Stimulated activated CD8-positive, alpha-beta memory T cell treated with anti-CD3 and anti-CD28 coated beads, Interleukin-12 subunit alpha, Interleukin-12 subunit beta, amount 100 ng/mL, for 1 hour (primary cell): ENCODE results near the gene OR2A25.
"Not testable (repeated sequence)": the region's sequence is repeated elsewhere in the genome, so short reads cannot be mapped to it uniquely, and the experiment has no call there.

Experiments used
- DNase-seq: peaks from one replicate; pipeline ENCODE4 v3.0.0-alpha.2; 2020; ENCODE audit warnings: low read depth

OR2A25 gene, protein sequence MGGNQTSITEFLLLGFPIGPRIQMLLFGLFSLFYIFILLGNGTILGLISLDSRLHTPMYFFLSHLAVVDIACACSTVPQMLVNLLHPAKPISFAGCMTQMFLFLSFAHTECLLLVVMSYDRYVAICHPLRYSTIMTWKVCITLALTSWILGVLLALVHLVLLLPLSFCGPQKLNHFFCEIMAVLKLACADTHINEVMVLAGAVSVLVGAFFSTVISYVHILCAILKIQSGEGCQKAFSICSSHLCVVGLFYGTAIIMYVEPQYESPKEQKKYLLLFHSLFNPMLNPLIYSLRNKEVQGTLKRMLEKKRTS

DNA sequence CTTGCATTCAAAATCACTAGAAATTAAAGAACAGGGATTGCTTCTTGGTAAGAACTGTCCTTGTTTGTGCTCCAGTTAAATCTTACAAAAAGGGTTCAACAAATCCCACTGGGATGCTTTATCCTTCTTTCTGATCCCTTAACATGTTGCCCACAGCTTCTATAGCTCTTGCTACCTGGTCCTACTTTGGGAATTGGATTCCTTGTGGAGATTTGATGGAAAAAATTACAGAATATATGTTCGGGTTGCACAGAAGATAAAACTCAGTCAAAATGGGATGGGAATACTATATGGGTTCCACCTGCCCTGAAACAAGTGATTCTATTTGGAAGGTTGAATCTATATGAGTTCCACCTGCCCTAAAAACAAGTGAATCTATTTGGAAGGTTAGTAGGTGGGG, at the start of gene OR2A25:
Gene OR2A25, plus strand, starts transcription at position 301 of the 400 bp plus-strand sequence. CDS start 4,409 bp downstream, outside the sequence.
- no peak for DNase-seq

DNA sequence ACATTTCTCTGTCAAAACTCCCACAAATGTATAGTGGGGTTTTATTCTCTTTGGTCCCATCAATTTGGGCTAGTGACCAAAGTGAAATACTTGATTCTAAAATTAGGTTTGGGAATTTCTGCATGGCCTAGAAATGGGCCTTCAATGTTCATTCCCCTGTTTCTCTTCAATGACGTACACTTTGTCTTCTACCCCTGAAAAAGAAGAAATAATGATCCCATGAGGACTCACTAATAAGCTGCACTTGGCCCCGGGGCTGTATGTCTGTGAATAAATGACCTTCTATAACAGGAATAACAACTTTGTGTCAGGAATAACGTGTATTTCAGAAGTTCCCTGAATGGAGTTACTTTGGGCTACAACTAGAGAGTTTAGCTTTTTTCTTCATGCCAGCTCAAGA, 49.3 kb upstream of the OR2A25 start:
- DNase-seq, result no peak

DNA sequence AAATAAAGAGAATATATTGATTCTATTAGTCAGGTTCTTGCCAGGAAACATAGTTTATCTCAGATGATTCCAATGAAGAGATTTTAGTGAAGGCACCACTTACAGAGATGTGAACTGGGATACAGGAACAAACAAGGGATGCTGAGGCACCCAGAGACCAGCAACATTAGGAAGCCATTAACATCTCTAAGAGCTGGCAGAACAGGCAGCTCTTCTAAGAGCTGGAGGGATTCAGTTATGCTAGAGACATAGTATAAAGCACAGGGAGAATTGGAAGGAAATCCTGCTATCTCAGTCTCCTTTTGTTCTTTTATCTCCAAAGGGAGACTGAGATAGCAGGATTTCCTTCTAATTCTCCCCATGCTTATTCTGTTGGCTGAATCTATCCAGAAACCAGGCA, 47.4 kb upstream of the OR2A25 start:
- DNase-seq, result no peak

- DNase-seq, result no peak
Measured at GRCh38 chr7:144023171-144023827, 46.3 kb upstream of the OR2A25 start.

DNA sequence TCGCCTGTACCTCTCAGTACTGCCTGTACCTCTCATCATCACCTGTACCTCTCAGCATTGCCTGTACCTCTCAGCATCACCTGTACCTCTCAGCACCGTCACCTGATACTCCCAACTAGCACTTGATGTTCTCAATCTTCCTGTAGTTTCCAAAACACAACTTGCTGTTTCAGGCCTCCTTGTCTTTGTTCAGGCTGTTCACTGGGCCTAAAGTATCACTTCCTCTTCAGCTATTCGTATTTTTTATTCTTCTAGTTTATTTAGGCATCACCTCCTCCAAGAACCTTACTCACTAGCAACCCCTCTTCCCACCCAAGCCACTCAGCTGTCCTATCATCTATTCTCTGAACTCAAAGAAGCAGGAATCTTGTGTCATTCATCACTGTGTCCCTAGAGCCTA, 45.4 kb upstream of the OR2A25 start:
- no peak for DNase-seq

- DNase-seq, result no peak
Measured at GRCh38 chr7:144026203-144026883, 43.3 kb upstream of the OR2A25 start.

GRCh38 chr7:144027070-144027469, 42.5 kb upstream of the OR2A25 start:
- DNase-seq, result no peak

DNA sequence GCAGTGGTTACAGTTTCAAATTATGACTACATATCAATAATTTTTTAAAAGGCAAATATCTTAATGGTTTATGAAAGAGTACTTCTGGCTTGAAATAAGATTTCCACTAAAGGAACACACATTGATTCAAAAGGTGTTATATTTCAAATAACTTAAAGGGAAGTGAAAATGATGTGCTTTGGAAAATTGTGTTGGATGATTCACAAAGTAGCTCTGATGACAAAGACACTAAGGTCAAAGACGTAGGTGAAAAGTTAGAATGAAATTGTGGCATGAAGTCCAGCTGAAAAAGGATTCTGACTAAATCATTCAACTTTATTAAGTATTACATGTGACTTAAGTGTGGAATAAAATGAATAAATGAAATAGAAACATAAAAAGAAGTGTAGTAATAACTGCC, 41.6 kb upstream of the OR2A25 start:
- no peak for DNase-seq

- no peak for DNase-seq
Measured at GRCh38 chr7:144028547-144028946, 41.1 kb upstream of the OR2A25 start.

GRCh38 chr7:144032516-144032915, 37.1 kb upstream of the OR2A25 start:
- no peak for DNase-seq

DNA sequence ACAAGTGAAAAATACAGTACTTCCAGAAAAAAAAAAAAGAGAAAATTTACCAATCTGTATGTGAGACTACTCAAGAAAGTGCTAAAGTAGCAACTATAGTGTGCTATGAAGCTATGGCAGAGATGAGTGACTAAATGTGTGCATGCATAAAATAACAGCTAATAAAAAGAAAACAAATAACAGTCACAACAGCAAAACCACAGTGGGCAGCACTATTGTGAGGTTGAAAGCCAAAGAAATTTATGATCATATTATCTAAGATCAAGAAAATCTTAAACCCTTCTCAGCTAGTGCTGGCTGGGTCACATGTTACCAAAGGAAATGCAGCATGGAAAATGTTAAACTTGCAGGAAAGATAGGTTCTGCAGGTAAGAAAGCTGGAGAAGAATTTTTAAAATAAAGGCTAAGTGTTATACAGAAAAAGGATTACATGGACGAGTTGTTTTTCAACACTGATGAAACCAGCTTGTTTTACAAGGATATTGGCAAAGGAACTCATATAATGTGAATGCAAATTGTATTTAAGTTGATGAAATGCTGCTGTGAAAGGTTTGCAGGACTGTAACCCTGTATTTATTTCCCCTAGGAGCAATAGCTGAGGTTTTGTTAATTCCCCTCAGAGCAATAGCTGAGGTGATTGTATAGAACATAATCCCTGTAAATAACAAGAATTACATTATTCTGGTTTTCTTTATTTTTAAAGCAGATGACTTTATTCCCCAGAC, 36.5 kb upstream of the OR2A25 start:
- DNase-seq, result no peak

DNA sequence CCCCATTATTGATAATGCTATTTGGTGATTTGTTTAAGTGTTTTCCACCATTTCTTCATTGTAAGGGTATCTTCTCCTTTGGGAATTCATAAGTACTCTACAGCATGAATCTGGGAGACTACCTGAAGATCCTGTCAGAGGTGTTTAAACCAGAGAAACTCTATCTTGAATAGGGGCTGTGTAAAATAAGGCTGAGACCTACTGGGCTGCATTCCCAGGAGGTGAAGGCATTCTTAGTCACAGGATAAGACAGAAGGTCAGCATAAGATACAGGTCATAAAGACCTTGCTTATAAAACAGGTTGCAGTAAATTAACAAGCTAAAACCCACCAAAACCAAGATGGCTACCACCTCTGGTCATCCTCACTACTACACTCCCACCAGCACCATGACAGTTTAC, 34.2 kb upstream of the OR2A25 start:
- DNase-seq, result no peak

GRCh38 chr7:144036302-144036885, 33.2 kb upstream of the OR2A25 start:
- no peak for DNase-seq

- no peak for DNase-seq
Measured at GRCh38 chr7:144037414-144038035, 32.1 kb upstream of the OR2A25 start.

- no peak for DNase-seq
Measured at GRCh38 chr7:144038887-144039286, 30.7 kb upstream of the OR2A25 start.

GRCh38 chr7:144048648-144049047, 21.0 kb upstream of the OR2A25 start, which contains the start of gene OR2A5:
TSS of gene OR2A5 (plus strand) at chr7:144048948. CDS start at chr7:144050402, 1,454 bp downstream.
- DNase-seq, result no peak

DNA sequence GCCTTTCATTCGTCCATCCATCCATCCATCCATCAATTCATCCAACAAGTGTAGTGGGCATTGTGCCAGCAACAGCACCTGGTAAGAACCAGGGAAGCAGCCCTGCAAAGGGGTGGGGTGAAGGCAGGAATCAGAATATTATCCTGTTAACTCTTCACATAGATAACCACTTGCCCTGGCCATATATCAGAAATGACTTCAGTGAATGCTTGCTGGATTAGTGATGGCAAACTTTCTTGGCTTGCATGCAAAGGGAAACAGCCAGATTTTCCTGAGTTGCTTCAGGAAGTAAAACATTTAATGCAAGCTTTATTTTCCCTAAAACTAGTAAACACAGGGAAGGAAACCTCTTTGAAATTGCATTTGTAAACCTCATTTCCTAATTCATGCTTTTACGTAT, 20.1 kb upstream of the OR2A25 start:
- DNase-seq, result no peak

DNA sequence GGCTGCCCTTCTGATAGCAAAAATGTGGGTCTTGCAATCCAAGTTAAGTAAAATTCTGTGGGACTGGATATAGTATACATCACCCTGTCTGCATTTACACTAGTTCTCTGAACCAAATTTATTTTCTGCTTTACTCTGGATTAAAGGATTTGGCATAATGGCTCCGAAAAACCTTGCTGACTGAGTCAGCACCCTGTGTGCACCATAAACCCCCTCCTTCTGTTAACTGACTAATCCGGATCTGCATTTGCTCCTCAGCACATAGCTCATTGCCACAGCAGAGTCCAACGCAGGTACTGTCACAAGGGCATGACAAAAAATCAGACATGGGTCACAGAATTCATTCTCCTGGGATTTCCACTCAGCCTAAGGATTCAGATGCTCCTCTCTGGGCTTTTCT, 19.5 kb upstream of the OR2A25 start:
- no peak for DNase-seq

DNA sequence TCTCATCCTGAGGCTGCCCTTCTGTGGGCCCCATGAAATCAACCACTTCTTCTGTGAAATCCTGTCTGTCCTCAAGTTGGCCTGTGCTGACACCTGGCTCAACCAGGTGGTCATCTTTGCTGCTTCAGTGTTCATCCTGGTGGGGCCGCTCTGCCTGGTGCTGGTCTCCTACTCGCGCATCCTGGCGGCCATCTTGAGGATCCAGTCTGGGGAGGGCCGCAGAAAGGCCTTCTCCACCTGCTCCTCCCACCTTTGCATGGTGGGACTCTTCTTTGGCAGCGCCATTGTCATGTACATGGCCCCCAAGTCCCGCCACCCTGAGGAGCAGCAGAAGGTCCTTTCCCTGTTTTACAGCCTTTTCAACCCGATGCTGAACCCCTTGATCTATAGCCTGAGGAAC, 18.7 kb upstream of the OR2A25 start:
- DNase-seq, result not testable (repeated sequence)

- DNase-seq, result no peak
Measured at GRCh38 chr7:144057954-144058353, 11.7 kb upstream of the OR2A25 start.

GRCh38 chr7:144063710-144064109, 5.9 kb upstream of the OR2A25 start:
- DNase-seq, result no peak

DNA sequence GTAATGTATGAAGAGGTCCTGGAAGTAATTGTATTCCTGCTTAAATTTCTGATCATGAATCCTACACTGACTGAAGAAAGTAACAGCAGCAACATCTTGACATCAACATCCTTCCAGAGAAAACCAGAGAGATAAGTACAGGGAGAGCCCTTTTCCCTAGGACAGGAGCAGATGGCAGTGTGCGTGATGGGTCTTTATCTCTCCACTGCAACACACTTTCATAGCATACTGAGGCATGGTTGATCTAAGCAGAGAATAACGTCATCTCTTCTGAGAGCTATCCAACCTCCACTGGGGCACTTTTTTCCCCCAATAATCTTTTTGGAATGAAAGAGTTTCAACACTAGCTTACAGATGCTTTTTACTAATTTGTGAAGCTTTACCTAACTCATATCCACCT, 342 bp downstream of the OR2A25 start:
- DNase-seq, result no peak
